K562 (cell line): ENCODE results near the gene FASLG. TPM values are rescaled to one million over a fixed set of nuclear protein-coding genes. Genes with fewer than 3 reads are reported as not detected.

Experiments used
- ATAC-seq: fragments of 200-7000 bp; cut with Tn5 transposase; 3 replicates; pipeline ENCODE4 v1.9.1; 2020; ENCODE audit warnings: moderate library complexity
- BruUV-seq: library from RNA; stranded (reverse); fragments of 400-500 nt; replicated peaks from 2 replicates; lab custom pipeline; 2021; lab: Mats Ljungman, UMichigan
- CTCF ChIA-PET: fragments of 300-600 bp; formaldehyde crosslinking; extraction: SDS; loops from one replicate; lab custom pipeline; 2021; ENCODE audit warnings: low intra/inter-chr PET ratio; lab: Yijun Ruan, JAX
- POLR2A ChIA-PET: fragments of 300-600, 350-650 bp; sonication (Branson Sonifier 250); formaldehyde crosslinking; extraction: SDS; loops from one replicate; lab custom pipeline; 2021; ENCODE audit warnings: antibody characterized with exemption, inconsistent platforms; lab: Yijun Ruan, JAX
- DNase-seq, 4 experiments: peaks; one replicate each; pipeline versions ENCODE4 v3.0.0 to v3.0.0-alpha.2; 2011 to 2018; ENCODE audit warnings: low spot score in 3 of 4, mixed read lengths in 3 of 4; ENCODE audit errors: extremely low read depth in 1 of 4
- FAIRE-seq: peaks from 2 replicates; lab custom pipeline; 2011; peaks lifted over from hg19 to GRCh38; lab: Jason Lieb, UNC
- H2AFZ ChIP-seq: 2 replicates; pipeline ENCODE4 v1.6.0; 2011; ENCODE audit warnings: low read depth, low read length, control low read depth, inconsistent platforms
- H3K27ac ChIP-seq: fragments of 200-600 bp; 3 replicates; pipeline ENCODE4 v1.8.0; 2011; ENCODE audit warnings: low read depth, mild to moderate bottlenecking, control low read depth, inconsistent platforms, low read length, moderate library complexity, mixed read lengths; ENCODE audit errors: extremely low read depth
- H3K27me3 ChIP-seq, 2 experiments: fragments of 300-600 bp in 1 of 2; 2 replicates in 1 of 2; 3 replicates in 1 of 2; pipeline versions ENCODE4 v1.6.0 to v1.8.0; 2011; ENCODE audit warnings: inconsistent platforms in 2 of 2, low read length in 2 of 2, mild to moderate bottlenecking in 1 of 2, mixed read lengths in 1 of 2, moderate library complexity in 1 of 2; ENCODE audit not compliant: control insufficient read depth in 2 of 2, insufficient read depth in 2 of 2
- H3K36me3 ChIP-seq: fragments of 300-600 bp; 3 replicates; pipeline ENCODE4 v1.8.0; 2011; ENCODE audit warnings: mild to moderate bottlenecking, low read length, inconsistent platforms; ENCODE audit not compliant: control insufficient read depth, insufficient read depth
- H3K4me1 ChIP-seq, 2 experiments: fragments of 200-600 bp in 1 of 2; replicated peaks in 1 of 2; 2 replicates in 1 of 2; 3 replicates in 1 of 2; pipeline versions ENCODE4 v1.5.1 to v1.8.0; 2011; ENCODE audit warnings: inconsistent platforms in 2 of 2, low read length in 2 of 2, mild to moderate bottlenecking in 1 of 2, mixed read lengths in 1 of 2, moderate library complexity in 1 of 2; ENCODE audit not compliant: control insufficient read depth in 2 of 2, insufficient read depth in 2 of 2
- H3K4me2 ChIP-seq: 2 replicates; pipeline ENCODE4 v1.6.1; 2011; ENCODE audit warnings: low read length, control low read depth, inconsistent platforms, mixed read lengths; ENCODE audit not compliant: insufficient read depth
- H3K4me3 ChIP-seq: fragments of 200-600 bp; sonication (generic), shearing (Covaris generic); 2 replicates; pipeline ENCODE4 v1.5.1; 2016; ENCODE audit warnings: control low read depth, inconsistent platforms
- H3K79me2 ChIP-seq: fragments of 200-600 bp; 3 replicates; pipeline ENCODE4 v1.8.0; 2011; ENCODE audit warnings: low read length, inconsistent platforms; ENCODE audit not compliant: control insufficient read depth, insufficient read depth
- H3K9ac ChIP-seq, 2 experiments: 2 replicates each; pipeline versions ENCODE4 v1.6.0 to v1.6.1; 2011; ENCODE audit warnings: low read depth in 2 of 2, low read length in 2 of 2, control low read depth in 1 of 2, inconsistent platforms in 1 of 2, mild to moderate bottlenecking in 1 of 2, mixed read lengths in 1 of 2; ENCODE audit not compliant: insufficient read depth in 1 of 2
- H3K9me1 ChIP-seq: one replicate; pipeline ENCODE4 v1.6.0; 2011; ENCODE audit warnings: inconsistent platforms, mild to moderate bottlenecking, low read length, moderate library complexity; ENCODE audit not compliant: control insufficient read depth, insufficient read depth
- H3K9me3 ChIP-seq: replicated peaks from 2 replicates; pipeline ENCODE4 v1.5.1; 2011; ENCODE audit warnings: low read depth, low read length, inconsistent platforms; ENCODE audit not compliant: control insufficient read depth, insufficient read depth
- H4K20me1 ChIP-seq: replicated peaks from 2 replicates; pipeline ENCODE4 v1.6.1; 2011; ENCODE audit warnings: low read length, inconsistent platforms, mixed read lengths; ENCODE audit not compliant: control insufficient read depth, insufficient read depth
- CEBPZ ChIP-seq: fragments of 150-350 bp; IDR thresholded peaks from 2 replicates; pipeline ENCODE4 v1.6.1; 2014; ENCODE audit warnings: low read depth, mild to moderate bottlenecking, low read length, borderline replicate concordance
- DACH1 ChIP-seq: fragments of 450-650 bp; IDR thresholded peaks from 2 replicates; pipeline ENCODE4 v1.6.1; 2018; ENCODE audit not compliant: partially characterized antibody
- E2F1 ChIP-seq: sonication (generic); formaldehyde crosslinking; IDR thresholded peaks from 2 replicates; pipeline ENCODE4 v1.8.1; 2023; ENCODE audit warnings: mild to moderate bottlenecking, missing genetic modification reagents, moderate library complexity
- FIP1L1 ChIP-seq: fragments of 200-400 bp; formaldehyde crosslinking; IDR thresholded peaks from 2 replicates; pipeline ENCODE4 v1.6.1; 2018; ENCODE audit warnings: mild to moderate bottlenecking, low read depth, low read length; ENCODE audit not compliant: poor library complexity, severe bottlenecking
- HBP1 ChIP-seq: fragments of 450-650 bp; formaldehyde crosslinking; IDR thresholded peaks from 2 replicates; pipeline ENCODE4 v1.4.0; 2022; ENCODE audit warnings: missing genetic modification characterization
- MAX ChIP-seq: sonication (generic); formaldehyde crosslinking; IDR thresholded peaks from 2 replicates; pipeline ENCODE4 v1.9.0; 2022; ENCODE audit warnings: mild to moderate bottlenecking, missing genetic modification reagents
- NR2C1 ChIP-seq, 2 experiments: fragments of 450-650 bp; IDR thresholded peaks; 2 replicates each; pipeline ENCODE4 v1.6.1; 2017; ENCODE audit warnings: mild to moderate bottlenecking in 2 of 2, antibody characterized with exemption in 1 of 2, inconsistent platforms in 1 of 2, missing compliant biosample characterization in 1 of 2, missing genetic modification characterization in 1 of 2
- SPI1 ChIP-seq: IDR thresholded peaks from 2 replicates; pipeline ENCODE4 v1.6.1; 2011; ENCODE audit warnings: low read depth, low read length, control low read depth, borderline replicate concordance
- TEAD1 ChIP-seq, 2 experiments: fragments of 450-650 bp in 1 of 2; sonication (generic) in 1 of 2; formaldehyde crosslinking; IDR thresholded peaks; 2 replicates each; pipeline versions ENCODE4 v1.4.0 to v1.8.0; 2020 to 2022; ENCODE audit warnings: mild to moderate bottlenecking in 2 of 2, missing genetic modification reagents in 1 of 2
- ZNF165 ChIP-seq: fragments of 250-450 bp; sonication (Bioruptor Pico); IDR thresholded peaks from 2 replicates; pipeline ENCODE4 v1.4.0; 2020; ENCODE audit warnings: borderline replicate concordance
- ZNF274 ChIP-seq: IDR thresholded peaks from 2 replicates; pipeline ENCODE4 v1.6.1; 2011; ENCODE audit warnings: low read depth, mild to moderate bottlenecking, low read length, moderate library complexity, borderline replicate concordance
- WGBS: fragments of 100-300 bp; shearing (Covaris generic); methylation state at CpG from one replicate; pipeline ENCODE4 v1.1.6; 2016; ENCODE audit warnings: low coverage, mixed read lengths; ENCODE audit not compliant: insufficient coverage; ENCODE audit errors: missing lambda C conversion rate; 5-methylcytosine and 5-hydroxymethylcytosine counted together
- in situ Hi-C: fragments of 300-500 bp; cut with MboI; formaldehyde crosslinking; loops from 4 replicates; pipeline ENCODE4 v1.15.0; 2018; ENCODE audit warnings: inconsistent platforms, mixed read lengths
- intact Hi-C: fragments of 100-400 bp; cut with micrococcal nuclease; formaldehyde crosslinking; loops from 2 replicates; pipeline ENCODE4 v1.14.2; 2022
- polyA plus RNA-seq, 8 experiments: library from polyadenylated mRNA; depleted of rRNA in 4 of 8; stranded (reverse) in 5 of 8; unstranded in 3 of 8; fragments of >200 nt; fragmentation: Nextera tagmentation in 2 of 8; fragmentation: Illumina TruSeq in 1 of 8; extraction: Ambion mirVana in 2 of 8; extraction: Trizol in 1 of 8; gene quantifications; 2 replicates each; pipeline versions ENCODE4 v1.2.1 to v1.2.3, GENCODE V29; 2011 to 2014; ENCODE audit warnings: inconsistent platforms in 1 of 8, missing spikeins in 1 of 8
- total RNA-seq, 7 experiments: library from RNA; depleted of rRNA in 6 of 7; stranded (reverse); fragments of >200 nt in 6 of 7; fragmentation: Illumina TruSeq in 2 of 7; extraction: Trizol in 2 of 7; gene quantifications; 2 replicates each; pipeline versions ENCODE4 v1.2.1 to v1.2.3, GENCODE V29; 2011 to 2021; ENCODE audit warnings: low replicate concordance in 1 of 7

Gene FASLG
- total and polyA plus RNA-seq, 9 of the 15 experiments (the other 6 are each of a cell fraction or from before 2014, with no cell fraction given) = not detected

- TF ChIP-seq CEBPZ = no peak
These were observed 19.7 kb upstream of the FASLG start (continued) for GRCh38 chr1:172638885-172639831.

GRCh38 chr1:172640111-172640510 is 18.8 kb upstream of the FASLG start:
- Histone ChIP-seq H3K9me1 (no peaks in the 10 kb centered on the region), H3K36me3 (no peaks in the 10 kb centered on the region), H3K4me2 (no peak overlapping the region), H2AFZ (peak overlapping the region; percentile 54; the same call in 1 of the 2 replicates), H3K27ac (no peak overlapping the region), H3K79me2 (no peaks in the 10 kb centered on the region), H3K9me3 (peaks cover 4% of the 10 kb centered on the region; the same call in 1 of the 2 replicates), H3K4me1 (peaks cover 0 to 36% of the 10 kb centered on the region in 2 experiments; a peak in 4 of 5 replicates), H3K27me3 (no peaks in the 10 kb centered on the region), H3K9ac (no peak overlapping the region), H4K20me1 (no peaks in the 10 kb centered on the region), H3K4me3 (no peak overlapping the region)
- POLR2A ChIA-PET = interaction anchor here (0.9 to 1.8 kb wide), 4 partner anchors 10 to 368 kb away, joined by 3 to 7 read pairs (median 4); no protein-coding TSS in a partner anchor
- ATAC-seq = no peak
- WGBS = 22% methylated on average over 8 of the region's 8 CpGs
- FAIRE-seq = no peak
- CTCF ChIA-PET = no interaction called here
- BruUV-seq = no TSS peak
- in situ Hi-C loops (no loop called here), intact Hi-C loops (loop anchor here (5.0 kb wide), 1 partner anchor 433 kb away; no protein-coding TSS in a partner anchor)
- no peak for DNase-seq
- TF ChIP-seq HBP1 = no peak
- peak; percentile 67 for TF ChIP-seq MAX (CRISPR knock-in tag)
- no peak for TF ChIP-seq FIP1L1
- no peak for TF ChIP-seq NR2C1 (IDR thresholded peaks at IDR 0.05)
- TF ChIP-seq NR2C1 (tag; IDR thresholded peaks at IDR 0.05) = no peak
- TF ChIP-seq TEAD1 (CRISPR knock-in tag; IDR thresholded peaks at IDR 0.05) = 0 out of 4 replicates have a peak, but pooled peaks of 1 of the 2 experiments have one; percentile 14
- no peak for TF ChIP-seq E2F1 (CRISPR knock-in tag)
- TF ChIP-seq SPI1 = no peak
- no peak for TF ChIP-seq ZNF165 (CRISPR knock-in tag)
- no peak for TF ChIP-seq DACH1
- no peak for TF ChIP-seq ZNF274
